Activated CD4-positive, alpha-beta T cell treated with anti-CD3 and anti-CD28 coated beads, Interleukin-2, amount 50 U/mL, for 16 hours (primary cell): ENCODE results near the gene QRICH2.
"Not testable (repeated sequence)": the region's sequence is repeated elsewhere in the genome, so short reads cannot be mapped to it uniquely, and the experiment has no call there.

ENCODE experiments used
- DNase-seq: peaks from one replicate; pipeline ENCODE4 v3.0.0-alpha.2; 2020

The QRICH2 gene, protein sequence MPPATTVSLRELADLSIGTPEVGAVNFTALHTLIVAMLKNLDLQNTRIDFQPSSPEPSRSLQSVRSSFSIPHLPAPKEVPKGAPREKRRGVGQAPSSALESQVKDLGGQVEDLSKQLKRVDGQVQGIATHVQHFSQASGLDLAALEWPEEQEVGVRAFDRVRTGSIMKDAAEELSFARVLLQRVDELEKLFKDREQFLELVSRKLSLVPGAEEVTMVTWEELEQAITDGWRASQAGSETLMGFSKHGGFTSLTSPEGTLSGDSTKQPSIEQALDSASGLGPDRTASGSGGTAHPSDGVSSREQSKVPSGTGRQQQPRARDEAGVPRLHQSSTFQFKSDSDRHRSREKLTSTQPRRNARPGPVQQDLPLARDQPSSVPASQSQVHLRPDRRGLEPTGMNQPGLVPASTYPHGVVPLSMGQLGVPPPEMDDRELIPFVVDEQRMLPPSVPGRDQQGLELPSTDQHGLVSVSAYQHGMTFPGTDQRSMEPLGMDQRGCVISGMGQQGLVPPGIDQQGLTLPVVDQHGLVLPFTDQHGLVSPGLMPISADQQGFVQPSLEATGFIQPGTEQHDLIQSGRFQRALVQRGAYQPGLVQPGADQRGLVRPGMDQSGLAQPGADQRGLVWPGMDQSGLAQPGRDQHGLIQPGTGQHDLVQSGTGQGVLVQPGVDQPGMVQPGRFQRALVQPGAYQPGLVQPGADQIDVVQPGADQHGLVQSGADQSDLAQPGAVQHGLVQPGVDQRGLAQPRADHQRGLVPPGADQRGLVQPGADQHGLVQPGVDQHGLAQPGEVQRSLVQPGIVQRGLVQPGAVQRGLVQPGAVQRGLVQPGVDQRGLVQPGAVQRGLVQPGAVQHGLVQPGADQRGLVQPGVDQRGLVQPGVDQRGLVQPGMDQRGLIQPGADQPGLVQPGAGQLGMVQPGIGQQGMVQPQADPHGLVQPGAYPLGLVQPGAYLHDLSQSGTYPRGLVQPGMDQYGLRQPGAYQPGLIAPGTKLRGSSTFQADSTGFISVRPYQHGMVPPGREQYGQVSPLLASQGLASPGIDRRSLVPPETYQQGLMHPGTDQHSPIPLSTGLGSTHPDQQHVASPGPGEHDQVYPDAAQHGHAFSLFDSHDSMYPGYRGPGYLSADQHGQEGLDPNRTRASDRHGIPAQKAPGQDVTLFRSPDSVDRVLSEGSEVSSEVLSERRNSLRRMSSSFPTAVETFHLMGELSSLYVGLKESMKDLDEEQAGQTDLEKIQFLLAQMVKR (N-terminal part only)

DNA sequence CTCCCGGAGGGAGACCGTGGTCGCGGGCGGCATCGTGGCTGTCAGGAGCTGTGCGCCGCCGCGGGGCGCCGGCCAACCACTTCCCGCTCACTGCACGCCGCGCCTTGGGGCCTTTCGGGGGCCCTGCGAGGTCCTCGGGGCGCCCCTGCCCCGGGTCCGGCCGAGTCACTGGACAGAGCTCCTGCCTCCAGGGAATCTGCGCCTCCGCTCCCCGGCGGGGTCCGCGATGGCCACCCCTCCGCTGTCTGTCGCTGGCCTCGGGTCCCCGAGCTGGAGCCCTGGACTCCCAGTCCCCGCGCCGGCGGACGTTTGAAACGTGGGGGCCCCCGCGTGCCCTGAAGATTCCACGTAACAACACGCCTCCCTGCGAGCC, at the start of gene QRICH2:
QRICH2 (minus strand) TSS at position 311 of the 373 bp plus-strand sequence; CDS start at position 33, 278 bp downstream.
- DNase-seq, result no peak

DNA sequence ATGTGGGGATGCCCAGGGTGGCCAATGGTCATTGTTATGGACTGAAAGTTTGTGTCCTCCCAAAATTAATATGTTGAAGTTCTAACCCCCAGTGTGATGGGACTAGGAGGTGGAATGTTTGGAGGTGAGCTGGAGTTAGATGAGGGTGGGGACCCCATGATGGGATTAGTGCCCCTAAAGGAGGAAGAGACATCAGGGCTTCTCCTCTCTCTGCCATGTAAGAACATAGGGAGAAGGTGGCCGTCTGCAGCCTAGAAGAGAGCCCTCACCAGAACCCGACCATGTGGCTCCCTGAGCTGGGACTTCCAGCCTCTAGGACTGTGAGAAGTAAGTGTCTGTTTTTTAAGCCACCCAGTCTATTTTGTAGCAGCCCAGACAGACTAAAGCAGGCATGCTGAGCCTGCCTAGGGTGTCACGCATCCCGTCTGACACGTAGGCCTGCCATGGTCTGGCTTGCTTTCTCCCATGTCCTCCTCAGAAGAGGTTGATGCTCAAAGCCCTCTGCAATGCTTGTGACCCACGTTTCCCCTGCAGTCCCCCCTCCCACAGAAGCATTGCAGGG, 49.6 kb upstream of the QRICH2 start:
- DNase-seq, result no peak

DNA sequence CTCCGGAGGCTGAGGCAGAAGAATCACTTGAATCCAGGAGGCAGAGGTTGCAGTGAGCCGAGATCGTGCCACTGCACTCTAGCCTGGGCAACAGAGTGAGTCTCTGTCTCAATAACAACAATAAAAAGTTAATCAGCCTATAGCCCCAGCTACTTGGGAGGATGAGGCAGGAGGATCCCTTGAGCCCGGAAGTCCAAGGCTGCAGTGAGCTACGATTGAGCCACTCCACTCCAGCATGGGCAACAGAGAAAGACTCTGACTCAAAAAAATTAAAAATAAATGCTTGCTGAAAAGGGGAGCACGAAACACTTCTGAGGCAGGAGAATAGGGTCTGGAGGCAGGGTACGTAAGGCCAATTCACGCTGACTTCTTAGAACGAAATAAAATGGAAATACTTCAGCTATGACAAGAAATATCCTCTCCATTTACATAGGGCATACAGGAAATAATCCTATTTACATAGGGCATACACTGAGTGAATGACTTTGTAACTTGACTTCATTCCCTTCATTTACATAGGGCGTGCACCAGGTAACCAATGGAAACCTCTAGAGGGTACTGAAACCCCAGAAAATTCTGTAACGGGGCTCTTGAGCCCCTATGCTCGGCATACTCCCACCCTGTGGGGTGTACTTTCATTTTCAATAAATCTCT, 48.9 kb upstream of the QRICH2 start:
- DNase-seq, result no peak

DNA sequence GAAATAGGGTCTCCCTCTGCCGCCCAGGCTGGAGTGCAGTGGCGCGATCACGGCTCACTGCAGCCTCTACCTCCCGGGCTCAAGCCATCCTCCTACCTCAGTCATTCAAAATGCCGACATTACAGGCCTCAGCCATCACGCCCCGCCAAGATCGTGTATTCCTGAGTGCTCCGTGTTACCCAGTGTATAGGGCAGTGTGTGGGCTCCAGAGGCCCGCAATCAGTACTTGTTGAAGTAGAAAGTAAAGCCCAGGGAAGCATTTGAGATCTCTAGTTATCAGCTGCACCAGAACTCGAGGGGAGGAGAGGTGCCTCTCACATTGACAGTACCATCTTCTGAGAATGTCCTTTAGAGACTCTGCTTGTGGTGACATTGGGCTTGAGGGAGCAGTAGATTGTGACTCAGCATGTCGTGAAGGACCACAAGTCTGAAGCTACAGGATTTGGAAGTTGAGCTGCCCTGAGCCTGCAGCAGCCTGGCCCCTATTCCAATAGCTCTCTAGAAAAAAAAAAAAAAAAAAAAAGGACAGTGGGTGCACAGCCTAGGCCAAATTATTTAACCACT, 46.8 kb upstream of the QRICH2 start:
- DNase-seq, result peak; percentile 26

DNA sequence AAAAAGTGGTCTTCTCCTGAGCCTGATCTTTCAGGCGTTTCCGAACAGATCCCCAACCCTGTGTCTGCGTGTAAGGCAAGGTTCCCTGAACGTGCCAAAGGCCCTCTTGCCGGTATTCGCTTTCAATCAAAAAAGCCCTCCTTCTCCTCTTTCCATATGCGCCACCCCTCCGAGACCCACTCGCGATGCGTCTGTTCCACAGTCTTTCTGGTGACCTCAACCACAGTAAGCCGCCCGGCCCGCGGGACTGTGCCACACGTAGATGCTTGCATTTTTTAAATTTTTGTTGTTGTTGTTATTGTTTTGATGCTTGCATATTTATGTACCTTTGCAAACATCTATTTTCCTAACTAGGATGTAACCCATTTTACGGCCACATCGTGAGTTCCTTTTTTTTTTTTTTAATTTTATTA, 46.2 kb upstream of the QRICH2 start:
- no peak for DNase-seq

DNA sequence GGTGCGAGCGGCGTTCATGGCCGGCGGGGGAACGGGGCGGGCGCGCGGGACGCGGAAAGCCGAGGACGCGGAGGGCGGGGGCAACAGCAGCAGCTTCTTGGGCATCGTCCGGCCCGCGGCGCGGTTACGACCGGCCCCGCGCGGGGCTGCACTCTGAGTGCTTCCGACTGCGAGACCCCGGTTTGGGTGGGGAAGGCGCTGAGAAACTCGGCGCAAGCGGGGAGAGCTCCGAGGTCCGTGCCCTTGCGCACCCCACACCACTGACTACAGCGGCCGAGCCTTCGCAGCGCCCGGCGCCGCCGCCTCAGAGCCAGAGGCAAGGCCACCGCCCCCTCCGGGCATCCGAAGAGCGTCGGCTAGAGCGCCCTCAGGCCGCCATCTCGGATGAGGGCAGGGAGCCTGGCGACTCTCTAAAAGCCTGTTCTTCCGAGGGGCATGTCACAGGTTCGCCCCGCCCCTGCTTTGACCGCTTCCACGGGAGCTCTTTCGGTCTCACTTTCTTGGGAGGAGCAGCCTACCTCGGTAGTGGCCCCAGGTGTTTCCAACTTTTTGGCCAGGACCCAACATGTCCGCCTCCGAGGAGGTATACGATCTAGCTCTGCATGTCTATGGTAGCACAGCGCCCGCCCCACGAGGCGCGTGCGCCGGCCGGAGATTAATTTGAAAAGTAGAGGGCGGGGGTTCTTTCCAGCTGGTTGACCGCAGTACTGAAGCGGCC, 45.7 kb upstream of the QRICH2 start, which contains the start of gene PRPSAP1:
PRPSAP1 (minus strand) TSS at position 318 of the 718 bp plus-strand sequence; CDS start at position 105, 213 bp downstream.
- DNase-seq, result peak; percentile 91

DNA sequence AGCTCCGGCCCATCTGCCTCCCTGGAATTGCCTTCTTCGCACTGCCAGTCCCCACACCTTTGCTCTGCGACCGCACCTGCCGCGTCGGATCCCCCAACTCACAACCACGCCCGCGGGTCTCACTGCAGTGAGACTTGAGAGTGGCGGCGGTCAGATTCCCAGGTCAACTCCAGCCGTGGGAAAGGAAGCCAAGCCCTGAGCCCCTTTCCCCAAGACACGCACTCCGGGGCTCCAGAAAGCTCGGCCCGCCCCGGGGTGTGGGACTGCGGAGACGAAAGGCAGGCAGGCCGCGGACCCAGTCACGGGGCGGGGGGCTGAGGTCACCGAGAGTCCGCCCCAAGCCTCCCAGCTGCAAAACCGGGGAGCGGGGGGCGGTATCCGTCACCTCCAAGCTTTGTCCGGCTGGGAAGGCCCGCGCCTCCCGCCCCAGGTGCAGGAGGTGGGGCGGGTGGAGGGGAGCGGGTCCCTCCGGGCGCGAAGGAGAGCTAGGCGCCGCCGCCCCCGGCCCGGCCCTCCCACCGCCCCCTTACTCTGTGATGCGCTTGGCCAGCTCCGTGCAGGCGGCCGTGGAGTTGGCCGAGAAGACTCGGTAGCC, 45.0 kb upstream of the QRICH2 start:
- DNase-seq, result no peak

DNA sequence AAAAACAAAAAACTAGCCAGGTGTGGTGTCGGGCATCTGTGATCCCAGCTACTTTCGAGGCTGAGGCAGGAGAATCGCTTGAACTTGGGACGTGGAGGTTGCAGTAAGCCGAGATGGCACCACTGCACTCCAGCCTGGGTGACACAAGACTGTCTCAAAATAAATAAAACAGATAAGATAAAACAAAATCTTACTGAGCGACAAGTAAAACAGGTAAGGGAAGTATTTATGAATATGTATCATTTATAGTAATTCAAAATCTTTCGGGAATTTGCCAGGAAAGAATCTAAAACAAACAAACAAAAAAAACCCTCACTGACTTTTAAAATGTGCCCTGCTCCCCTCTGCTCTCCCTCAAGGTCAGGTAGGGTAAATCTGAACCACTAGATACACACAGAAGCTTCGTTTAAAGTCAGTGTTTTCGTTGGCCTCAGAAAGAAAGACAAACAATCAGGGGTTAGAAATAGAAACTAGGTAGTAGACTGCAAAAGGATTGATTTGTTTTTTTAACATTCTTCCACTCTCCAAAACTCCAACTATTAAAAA, 43.5 kb upstream of the QRICH2 start:
- no peak for DNase-seq

DNA sequence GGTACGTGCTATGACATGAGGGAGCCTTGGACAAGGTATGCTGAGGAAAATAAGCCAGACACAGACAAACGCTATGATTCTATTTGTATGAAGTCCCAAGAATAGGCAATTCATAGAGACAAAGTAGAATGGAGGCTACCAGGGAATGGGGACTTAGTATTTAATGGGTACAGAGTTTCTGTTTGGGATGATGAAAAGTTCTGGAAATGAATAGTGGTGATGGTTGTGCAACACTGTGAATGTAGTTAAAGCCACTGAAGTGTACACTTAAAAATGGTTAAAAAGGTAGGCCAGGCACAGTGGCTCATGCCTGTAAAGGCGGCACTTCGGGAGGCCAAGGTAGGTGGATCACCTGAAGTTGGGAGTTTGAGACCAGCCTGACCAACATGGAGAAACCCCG, 42.4 kb upstream of the QRICH2 start:
- no peak for DNase-seq

DNA sequence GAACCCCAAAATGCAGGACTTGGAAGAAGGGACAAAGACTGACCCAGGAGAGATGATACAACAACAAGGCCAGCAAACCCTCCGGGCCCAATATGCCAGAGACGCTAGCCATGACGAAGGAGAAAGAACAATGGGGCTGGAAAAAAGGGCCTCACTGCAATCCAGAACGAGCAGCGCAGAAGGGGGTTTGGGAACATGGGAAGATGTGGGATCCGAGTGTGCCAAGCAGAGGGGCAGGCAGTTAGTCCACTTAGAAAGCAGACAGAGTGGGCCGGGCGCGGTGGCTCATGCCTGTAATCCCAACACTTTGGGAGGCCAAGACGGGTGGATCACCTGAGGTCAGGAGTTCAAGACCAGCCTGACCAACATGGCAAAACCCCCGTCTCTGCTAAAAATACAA, 38.9 kb upstream of the QRICH2 start:
- not testable (repeated sequence) for DNase-seq

DNA sequence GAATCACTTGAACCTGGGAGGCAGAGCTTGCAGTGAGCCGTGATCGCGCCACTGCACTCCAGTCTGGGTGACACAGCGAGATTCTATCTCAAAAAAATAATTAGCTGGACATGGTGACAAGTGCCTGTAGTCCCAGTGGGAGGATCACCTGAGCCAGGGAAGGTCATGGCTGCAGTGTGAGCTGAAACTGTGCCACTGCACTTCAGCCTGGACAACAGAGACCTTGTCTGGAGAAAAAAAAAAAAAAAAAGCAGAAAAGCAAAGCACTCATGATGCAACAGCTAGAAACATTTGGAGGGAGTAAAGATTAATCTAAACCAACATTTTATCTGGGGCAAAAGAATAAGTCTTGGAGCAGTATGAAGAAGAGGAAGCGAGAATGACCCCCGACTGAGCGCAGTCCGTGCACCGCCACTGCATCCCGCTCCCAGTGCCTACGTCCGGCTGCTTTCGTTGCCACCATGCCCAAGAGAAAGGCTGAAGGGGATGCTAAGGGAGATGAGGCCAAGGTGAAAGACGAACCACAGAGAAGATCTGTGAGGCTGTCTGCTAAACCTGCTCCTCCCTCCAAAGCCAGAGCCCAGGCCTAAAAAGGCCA, 37.4 kb upstream of the QRICH2 start:
- no peak for DNase-seq

DNA sequence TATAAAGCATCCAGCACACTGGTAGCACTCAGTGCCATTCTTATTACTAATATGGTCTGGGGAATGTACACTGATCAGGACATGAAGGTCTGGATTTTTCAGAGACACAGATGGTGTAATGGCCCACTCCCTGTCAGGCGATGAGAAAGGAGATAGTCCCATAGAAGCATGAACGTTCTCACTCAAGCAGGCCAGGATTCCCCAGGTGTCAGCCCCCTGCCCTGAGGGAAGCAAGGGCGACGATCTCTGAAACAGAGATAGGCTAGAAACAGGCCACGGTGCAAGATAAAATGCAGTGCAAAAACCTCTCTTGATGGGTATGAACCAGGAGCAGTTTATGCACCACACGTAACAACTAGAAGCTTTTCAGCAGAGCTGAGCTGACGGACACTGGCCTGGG, 35.0 kb upstream of the QRICH2 start:
- no peak for DNase-seq

DNA sequence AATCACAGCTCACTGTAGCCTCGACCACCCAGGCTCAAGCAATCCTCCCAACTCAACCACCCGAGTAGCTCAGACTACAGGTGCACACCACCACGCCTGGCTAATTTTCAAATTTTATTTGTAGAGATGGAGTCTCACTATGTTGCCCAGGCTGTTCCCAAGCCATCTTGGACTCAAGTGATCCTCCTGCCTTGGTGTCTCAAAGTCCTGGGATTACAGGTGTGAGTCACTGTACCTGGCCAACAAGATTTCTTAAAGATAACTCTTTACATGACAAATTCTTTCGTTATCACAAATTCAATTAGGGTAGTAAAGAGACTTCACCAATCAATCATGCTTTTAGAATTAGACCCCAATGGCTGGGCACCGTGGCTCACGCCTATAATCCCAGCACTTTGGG, 33.2 kb upstream of the QRICH2 start:
- DNase-seq, result no peak

DNA sequence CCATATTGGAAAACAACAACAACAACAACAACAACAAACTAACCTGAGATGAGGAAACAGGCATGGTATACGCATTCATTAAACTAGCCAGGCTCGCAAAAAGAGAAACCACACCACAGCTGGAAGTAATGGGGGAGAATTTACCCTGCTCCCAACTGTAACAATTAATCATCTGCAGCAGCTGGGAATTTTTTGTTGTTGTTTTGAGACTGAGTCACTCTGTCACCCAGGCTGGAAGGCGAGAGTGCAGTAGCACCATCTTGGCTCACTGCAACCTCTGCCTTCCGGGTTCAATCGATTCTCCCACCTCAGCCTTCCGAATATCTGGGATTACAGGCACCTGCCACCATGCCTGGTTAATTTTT, 29.3 kb upstream of the QRICH2 start:
- DNase-seq, result no peak

DNA sequence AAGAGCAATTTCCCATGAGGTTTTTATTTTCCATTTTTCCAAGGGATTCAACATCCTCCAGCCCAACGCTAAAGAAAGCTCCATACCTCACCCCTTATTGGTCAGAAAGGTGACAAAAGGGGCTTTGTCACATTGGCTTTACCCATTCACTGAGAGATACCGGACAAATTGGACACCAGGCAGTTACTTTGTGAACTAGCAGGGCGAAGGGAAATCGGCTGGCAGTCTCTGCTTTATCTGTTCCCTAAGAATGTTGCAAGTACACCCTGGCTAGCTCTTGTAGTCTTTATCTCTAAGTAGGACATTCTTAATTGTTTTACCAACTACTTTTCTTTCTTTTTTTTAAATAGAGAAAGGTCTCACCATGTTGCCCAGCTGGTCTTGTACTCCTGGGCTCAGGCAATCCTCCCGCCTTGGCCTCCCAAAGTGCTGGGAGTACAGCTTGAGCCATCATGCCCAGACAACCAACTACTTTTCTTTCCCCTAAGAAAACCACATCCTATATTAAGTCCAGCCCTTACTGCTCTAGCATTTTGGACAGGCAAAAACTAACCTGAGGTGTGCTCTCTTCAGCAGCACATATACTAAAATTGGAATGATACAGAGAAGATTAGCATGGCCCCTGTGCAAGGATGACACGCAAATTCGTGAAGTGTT, 28.8 kb upstream of the QRICH2 start:
- DNase-seq, result no peak

DNA sequence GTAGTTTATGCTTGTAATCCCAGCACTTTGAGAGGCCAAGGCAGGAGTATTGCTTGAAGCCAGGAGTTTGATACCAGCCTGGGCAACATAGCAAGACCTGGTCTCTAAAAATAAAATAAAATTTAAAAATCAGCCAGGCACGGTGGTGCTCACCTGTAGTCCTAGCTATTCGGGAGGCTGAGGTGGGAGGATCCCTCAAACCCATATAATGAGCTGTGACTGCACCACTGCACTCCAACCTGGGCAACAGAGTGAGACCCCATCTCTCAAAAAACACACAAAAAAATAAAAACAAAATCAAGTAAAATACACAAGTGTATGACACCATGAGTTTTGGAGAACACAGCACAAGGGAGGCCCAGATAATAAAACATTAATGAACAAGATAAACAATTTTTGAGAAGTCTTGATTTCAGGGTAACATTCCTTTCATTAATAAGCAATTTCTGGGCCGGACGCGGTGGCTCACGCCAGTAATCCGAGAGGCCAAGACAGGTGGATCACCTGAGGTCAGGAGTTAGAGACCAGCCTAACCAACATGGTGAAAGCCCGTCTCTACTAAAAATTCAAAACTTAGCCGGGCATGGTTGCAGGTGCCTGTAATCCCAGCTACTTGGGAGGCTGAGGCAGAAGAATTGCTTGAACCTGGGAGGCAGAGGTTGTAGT, 27.8 kb upstream of the QRICH2 start:
- no peak for DNase-seq

DNA sequence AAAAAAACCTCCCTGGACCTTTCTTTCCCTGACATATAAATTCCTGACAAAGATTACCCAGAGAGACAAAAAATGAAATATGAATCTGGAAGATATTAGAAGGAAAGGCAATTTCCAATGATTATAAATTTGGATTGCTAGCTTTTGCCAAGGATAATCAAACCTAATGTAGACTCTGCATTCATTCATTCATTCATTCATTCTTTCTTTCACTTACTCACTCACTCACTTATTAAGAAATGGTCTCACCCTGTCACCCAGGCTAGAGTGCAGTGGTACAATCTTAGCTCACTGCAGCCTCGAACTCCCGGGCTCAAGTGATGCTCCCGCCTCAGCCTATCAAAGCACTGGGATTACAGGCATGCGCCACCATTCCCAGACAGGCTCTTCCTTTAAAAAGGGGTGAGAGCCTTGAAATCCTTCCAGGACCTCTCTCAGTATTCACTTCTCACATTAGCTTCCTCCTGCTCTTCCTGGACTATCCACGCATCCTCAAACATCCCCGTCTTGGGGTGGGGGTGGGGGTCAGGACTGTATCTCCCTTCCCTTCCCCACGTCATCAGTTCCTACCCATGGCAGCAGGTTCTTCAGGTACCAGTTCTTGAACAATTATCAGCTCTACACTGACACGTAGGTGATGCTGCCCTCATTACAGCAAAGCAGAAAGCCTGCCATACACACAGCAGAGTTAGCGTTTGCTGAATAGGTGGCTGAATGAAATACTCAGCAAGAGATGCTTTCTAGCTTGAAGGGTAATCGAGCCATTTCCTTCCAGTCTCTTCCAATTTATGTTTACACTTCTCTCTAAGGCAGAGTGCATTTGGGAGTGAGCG, 25.8 kb upstream of the QRICH2 start:
- DNase-seq, result no peak

DNA sequence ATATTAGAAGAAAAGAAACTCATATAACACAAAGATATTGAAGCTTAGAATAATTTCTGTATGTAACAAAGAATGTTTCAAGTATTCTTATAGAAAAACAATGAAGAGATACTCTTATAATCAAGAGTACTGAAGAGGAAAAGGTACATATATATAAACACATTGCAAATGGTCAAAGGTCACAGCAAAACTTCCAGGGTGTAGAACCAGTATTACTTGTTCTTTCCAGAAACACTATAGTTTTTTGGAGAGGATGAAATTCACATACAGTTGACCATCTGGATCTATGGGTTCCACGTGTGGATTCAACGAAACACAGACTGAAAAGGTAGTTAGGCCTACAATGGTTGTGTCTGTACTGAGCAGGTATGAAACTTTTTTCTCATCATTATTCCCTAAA, 23.0 kb upstream of the QRICH2 start:
- no peak for DNase-seq
